H1 (cell line): Measurements from ENCODE around the gene SGO2. TPM values are rescaled to one million over a fixed set of nuclear protein-coding genes. Genes with fewer than 3 reads are reported as not detected.
"Not testable (repeated sequence)": the region's sequence is repeated elsewhere in the genome, so short reads cannot be mapped to it uniquely, and the experiment has no call there.

ENCODE experiments used
- CTCF ChIA-PET: fragments of 300-600 bp; sonication (Branson Sonifier 250); formaldehyde crosslinking; loops from one replicate; lab custom pipeline; 2021; ENCODE audit not compliant: partially characterized antibody; lab: Charles Lee
- POLR2A ChIA-PET: fragments of 300-600 bp; sonication (Branson Sonifier 250); formaldehyde crosslinking; loops from one replicate; lab custom pipeline; 2021; ENCODE audit warnings: inconsistent platforms; ENCODE audit not compliant: partially characterized antibody; lab: Charles Lee
- DNase-seq, 2 experiments: peaks; one replicate each; pipeline versions ENCODE4 v3.0.0 to v3.0.0-alpha.2; 2010 to 2022; ENCODE audit warnings: low spot score in 2 of 2, low read depth in 1 of 2, mixed read lengths in 1 of 2
- FAIRE-seq: peaks from 2 replicates; lab custom pipeline; 2011; peaks lifted over from hg19 to GRCh38; lab: Jason Lieb, UNC
- H2AFZ ChIP-seq: 2 replicates; pipeline ENCODE4 v1.8.1; 2012; ENCODE audit warnings: low read length, inconsistent platforms
- H2AK5ac ChIP-seq: 2 replicates; pipeline ENCODE4 v1.6.1; 2013; ENCODE audit warnings: low read depth, low read length
- H2BK120ac ChIP-seq: replicated peaks from 2 replicates; pipeline ENCODE3; 2013; ENCODE audit warnings: low read depth, low read length, inconsistent platforms
- H2BK12ac ChIP-seq: 2 replicates; pipeline ENCODE4 v1.6.1; 2013; ENCODE audit warnings: low read depth, low read length
- H2BK15ac ChIP-seq: 2 replicates; pipeline ENCODE4 v1.6.1; 2013; ENCODE audit warnings: low read length
- H2BK20ac ChIP-seq: 2 replicates; pipeline ENCODE4 v1.6.1; 2013; ENCODE audit warnings: low read length
- H2BK5ac ChIP-seq: 2 replicates; pipeline ENCODE4 v1.6.1; 2013; ENCODE audit warnings: low read depth, low read length
- H3K14ac ChIP-seq: 2 replicates; pipeline ENCODE4 v1.6.1; 2013; ENCODE audit warnings: inconsistent platforms; ENCODE audit not compliant: insufficient read length
- H3K18ac ChIP-seq: 2 replicates; pipeline ENCODE4 v1.6.1; 2013; ENCODE audit warnings: low read length; ENCODE audit errors: extremely low read depth
- H3K23ac ChIP-seq: 2 replicates; pipeline ENCODE4 v1.6.1; 2013; ENCODE audit warnings: inconsistent platforms; ENCODE audit not compliant: insufficient read length
- H3K23me2 ChIP-seq: 2 replicates; pipeline ENCODE4 v1.6.1; 2013; ENCODE audit warnings: low read depth, low read length
- H3K27ac ChIP-seq: 2 replicates; pipeline ENCODE4 v1.6.1; 2011; ENCODE audit warnings: low read depth, low read length, inconsistent platforms
- H3K27me3 ChIP-seq, 4 experiments: replicated peaks in 1 of 4; 1 replicate in 1 of 4; 2 replicates in 3 of 4; pipeline versions ENCODE4 v1.6.1 to v1.8.1; 2011 to 2013; ENCODE audit warnings: low read length in 3 of 4, mild to moderate bottlenecking in 3 of 4, inconsistent platforms in 2 of 4, mixed read lengths in 2 of 4, moderate library complexity in 1 of 4; ENCODE audit not compliant: control insufficient read depth in 3 of 4, insufficient read depth in 3 of 4; ENCODE audit errors: extremely low read depth in 1 of 4
- H3K36me3 ChIP-seq, 4 experiments: 2 replicates each; pipeline versions ENCODE4 v1.6.1 to v1.8.1; 2011 to 2013; ENCODE audit warnings: mild to moderate bottlenecking in 4 of 4, low read length in 3 of 4, moderate library complexity in 2 of 4, control low read depth in 1 of 4, inconsistent platforms in 1 of 4; ENCODE audit not compliant: insufficient read depth in 4 of 4, control insufficient read depth in 2 of 4
- H3K4ac ChIP-seq: replicated peaks from 2 replicates; pipeline ENCODE3; 2013; ENCODE audit warnings: low read length, low read depth, mixed read lengths, inconsistent platforms; ENCODE audit not compliant: insufficient read length
- H3K4me1 ChIP-seq, 4 experiments: replicated peaks in 1 of 4; 1 replicate in 1 of 4; 2 replicates in 3 of 4; pipeline versions ENCODE4 v1.6.1 to v1.8.1; 2011 to 2013; ENCODE audit warnings: low read length in 3 of 4, inconsistent platforms in 2 of 4, mixed read lengths in 1 of 4; ENCODE audit not compliant: insufficient read depth in 4 of 4, control insufficient read depth in 3 of 4
- H3K4me2 ChIP-seq, 2 experiments: 2 replicates each; pipeline versions ENCODE4 v1.6.1 to v1.8.1; 2011 to 2013; ENCODE audit warnings: low read depth in 2 of 2, low read length in 2 of 2, control low read depth in 1 of 2, inconsistent platforms in 1 of 2, mild to moderate bottlenecking in 1 of 2; ENCODE audit not compliant: insufficient read depth in 1 of 2
- H3K4me3 ChIP-seq, 4 experiments: fragments of 200-600, 300-600 bp in 1 of 4; sonication (generic), shearing (Covaris generic), sonication (Bioruptor Twin) in 1 of 4; 2 replicates each; pipeline versions ENCODE4 v1.5.1 to v1.8.1; 2011 to 2016; ENCODE audit warnings: low read length in 4 of 4, low read depth in 3 of 4, control low read depth in 2 of 4, inconsistent platforms in 2 of 4, mild to moderate bottlenecking in 2 of 4, mixed read lengths in 1 of 4, moderate library complexity in 1 of 4; ENCODE audit not compliant: insufficient read depth in 2 of 4; ENCODE audit errors: extremely low read depth in 1 of 4
- H3K56ac ChIP-seq: replicated peaks from 2 replicates; pipeline ENCODE3; 2013; ENCODE audit warnings: low read depth, mild to moderate bottlenecking, mixed read lengths, low read length, inconsistent platforms; ENCODE audit not compliant: insufficient read length
- H3K79me1 ChIP-seq: 2 replicates; pipeline ENCODE4 v1.6.1; 2013; ENCODE audit warnings: low read depth, low read length, control low read depth
- H3K79me2 ChIP-seq, 2 experiments: 2 replicates each; pipeline versions ENCODE4 v1.6.1 to v1.8.1; 2012 to 2013; ENCODE audit warnings: low read length in 2 of 2, mild to moderate bottlenecking in 2 of 2, inconsistent platforms in 1 of 2; ENCODE audit not compliant: insufficient read depth in 2 of 2, control insufficient read depth in 1 of 2
- H3K9ac ChIP-seq, 4 experiments: replicated peaks in 1 of 4; 1 replicate in 1 of 4; 2 replicates in 3 of 4; pipeline versions ENCODE4 v1.6.1 to v1.8.1; 2011 to 2013; ENCODE audit warnings: low read depth in 3 of 4, low read length in 3 of 4, control low read depth in 2 of 4, mild to moderate bottlenecking in 2 of 4, moderate library complexity in 2 of 4, inconsistent platforms in 1 of 4; ENCODE audit errors: extremely low read depth in 1 of 4
- H3K9me3 ChIP-seq, 2 experiments: 2 replicates each; pipeline versions ENCODE4 v1.6.1 to v1.8.1; 2012 to 2013; ENCODE audit warnings: mild to moderate bottlenecking in 2 of 2, moderate library complexity in 2 of 2, control low read depth in 1 of 2, inconsistent platforms in 1 of 2, low read depth in 1 of 2, low read length in 1 of 2, mixed read lengths in 1 of 2; ENCODE audit not compliant: insufficient read depth in 2 of 2
- H4K20me1 ChIP-seq, 2 experiments: replicated peaks in 1 of 2; 2 replicates each; pipeline versions ENCODE3 to v1.8.1; 2011 to 2013; ENCODE audit warnings: inconsistent platforms in 2 of 2, low read length in 2 of 2, mild to moderate bottlenecking in 1 of 2; ENCODE audit not compliant: insufficient read depth in 2 of 2, control insufficient read depth in 1 of 2
- H4K5ac ChIP-seq: 2 replicates; pipeline ENCODE4 v1.6.1; 2013; ENCODE audit warnings: low read length, low read depth, mixed read lengths, inconsistent platforms; ENCODE audit not compliant: insufficient read length
- H4K8ac ChIP-seq: 2 replicates; pipeline ENCODE4 v1.8.0; 2013; ENCODE audit warnings: mild to moderate bottlenecking, moderate library complexity, low read length, inconsistent platforms; ENCODE audit not compliant: insufficient read depth; ENCODE audit errors: extremely low read depth
- H4K91ac ChIP-seq: replicated peaks from 2 replicates; pipeline ENCODE3; 2013; ENCODE audit warnings: low read length, mixed read lengths, inconsistent platforms; ENCODE audit not compliant: insufficient read length
- WGBS, 2 experiments: shearing (Covaris generic) in 1 of 2; methylation state at CpG; one replicate each; pipeline versions ENCODE4 v1.1.6 to v1.1.7; 2013 to 2015; ENCODE audit warnings: low lambda C conversion rate in 2 of 2, mixed read lengths in 2 of 2, inconsistent platforms in 1 of 2, low coverage in 1 of 2, missing lambda C conversion rate in 1 of 2; ENCODE audit not compliant: insufficient replicate concordance in 2 of 2, insufficient coverage in 1 of 2, insufficient read length in 1 of 2; ENCODE audit errors: extremely low coverage in 1 of 2, missing lambda C conversion rate in 1 of 2; 5-methylcytosine and 5-hydroxymethylcytosine counted together
- polyA plus RNA-seq, 7 experiments: library from polyadenylated mRNA; depleted of rRNA in 3 of 7; stranded (reverse) in 5 of 7; unstranded in 2 of 7; fragments of >200 nt in 5 of 7; fragments of 200-250 nt in 2 of 7; gene quantifications; 1 replicate in 5 of 7; 2 replicates in 1 of 7; 4 replicates in 1 of 7; pipeline versions ENCODE4 v1.2.1 to v1.2.3, GENCODE V29; 2011 to 2013; ENCODE audit warnings: missing spikeins in 2 of 7, mixed read lengths in 2 of 7
- total RNA-seq: library from RNA; stranded (reverse); fragmentation: NEBNext Ultra II Directional; extraction: Animal tissue kit (Norgen Biotek cat#: 25700); gene quantifications from 2 replicates; pipeline ENCODE4 v1.2.1, GENCODE V29; 2021

The SGO2 gene
- total and polyA plus RNA-seq, 2 of the 8 experiments (the other 6 are each of a cell fraction or from before 2014, with no cell fraction given), result 2.4 to 33.2 TPM

DNA sequence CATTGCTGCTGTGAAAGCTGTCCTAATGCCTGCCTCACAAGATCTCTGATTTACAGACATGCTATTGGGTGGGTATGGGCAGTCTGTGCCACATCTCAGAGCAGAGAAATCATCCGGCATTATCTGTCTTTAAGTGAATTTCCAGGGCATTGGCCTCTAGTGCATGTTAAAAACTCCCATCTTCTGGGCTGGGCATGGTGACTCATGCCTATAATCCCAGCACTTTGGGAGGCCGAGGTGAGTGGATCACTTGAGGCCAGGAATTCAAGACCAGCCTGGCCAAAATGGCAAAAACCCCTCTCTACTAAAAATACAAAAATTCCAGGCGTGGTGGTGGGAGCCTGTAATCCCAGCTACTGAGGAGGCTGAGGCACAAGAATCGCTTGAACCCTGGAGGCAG, 102.5 kb downstream of the SGO2 start:
- H2BK15ac ChIP-seq, H3K23me2 ChIP-seq, H3K27me3 ChIP-seq, H2BK5ac ChIP-seq, DNase-seq, H3K4me2 ChIP-seq, H3K4ac ChIP-seq, H3K4me1 ChIP-seq, H2AK5ac ChIP-seq, H4K8ac ChIP-seq, H3K4me3 ChIP-seq, H4K20me1 ChIP-seq, H3K36me3 ChIP-seq, H3K18ac ChIP-seq, H4K5ac ChIP-seq, POLR2A ChIA-PET, FAIRE-seq, H3K27ac ChIP-seq, H3K9ac ChIP-seq, H4K91ac ChIP-seq, H2BK120ac ChIP-seq, H2BK12ac ChIP-seq, H2AFZ ChIP-seq, H3K79me2 ChIP-seq, H3K14ac ChIP-seq, H3K56ac ChIP-seq, H3K79me1 ChIP-seq, H3K23ac ChIP-seq, H2BK20ac ChIP-seq, H3K9me3 ChIP-seq: not testable (repeated sequence)
- 88% methylated on average over 4 of the region's 4 CpGs; no CpG with 5 or more reads in 1 of the 2 experiments for WGBS, 2 experiments
- CTCF ChIA-PET, result interaction anchor here (0.7 kb wide), 1 partner anchor 335 kb away, joined by 3 read pairs; the partner anchor contains the start of gene ORC2
